ENCODE measurements around the gene MED1. TPM values are rescaled to one million over a fixed set of nuclear protein-coding genes. Genes with fewer than 3 reads are reported as not detected.
"Not testable (repeated sequence)": the region's sequence is repeated elsewhere in the genome, so short reads cannot be mapped to it uniquely, and the experiment has no call there.

The MED1 gene
- total RNA-seq, 1 experiment from 2014 or later: 41.5 TPM

GRCh38 chr17:39443326-39443725 is 7.7 kb downstream of the MED1 start:
- Histone ChIP-seq H3K4me1 (ENCODE audit: insufficient read depth, low read length, poor library complexity, severe bottlenecking) (no peaks in the 10 kb centered on the region), H3K27me3 (replicated peaks; ENCODE audit: insufficient read depth, low read depth, low read length, poor library complexity) (no peaks in the 10 kb centered on the region), H3K27ac (ENCODE audit: low read depth, low read length, poor library complexity, severe bottlenecking) (no peak overlapping the region), H3K36me3 (ENCODE audit: insufficient read depth, low read length, poor library complexity, severe bottlenecking) (peaks cover 41% of the 10 kb centered on the region), H3K9me3 (ENCODE audit: low read depth, low read length, poor library complexity, severe bottlenecking) (no peaks in the 10 kb centered on the region), H3K4me3 (ENCODE audit: low read depth, low read length, poor library complexity, severe bottlenecking) (no peak overlapping the region)
- intact Hi-C loops (cut with micrococcal nuclease; ENCODE audit: unreplicated experiment): no loop called here
- ChIA-PET CTCF (no interaction called here), POLR2A (ENCODE audit: low non-redundant PET) (no interaction called here)
- TF ChIP-seq CTCF (conservative IDR thresholded peaks at IDR 0.05; ENCODE audit: low read depth, low read length) (no peak), EZH2 (IDR thresholded peaks at IDR 0.05; ENCODE audit: borderline replicate concordance, low read depth, low read length, poor library complexity, severe bottlenecking) (no peak)
- no peak for DNase-seq (ENCODE audit: low spot score)
- no TSS peak for BruUV-seq (replicated peaks)

GRCh38 chr17:39439868-39440267 is 11.2 kb downstream of the MED1 start:
- H3K36me3 ChIP-seq (ENCODE audit: insufficient read depth, low read length, poor library complexity, severe bottlenecking): peaks cover 37% of the 10 kb centered on the region
- POLR2A ChIA-PET (ENCODE audit: low non-redundant PET): not testable (repeated sequence)

GRCh38 chr17:39429600-39429999 is 21.5 kb downstream of the MED1 start:
- Histone ChIP-seq H3K27ac (ENCODE audit: low read depth, low read length, poor library complexity, severe bottlenecking) (no peak overlapping the region), H3K4me1 (ENCODE audit: insufficient read depth, low read length, poor library complexity, severe bottlenecking) (no peaks in the 10 kb centered on the region), H3K4me3 (ENCODE audit: low read depth, low read length, poor library complexity, severe bottlenecking) (no peak overlapping the region), H3K9me3 (ENCODE audit: low read depth, low read length, poor library complexity, severe bottlenecking) (no peaks in the 10 kb centered on the region), H3K27me3 (replicated peaks; ENCODE audit: insufficient read depth, low read depth, low read length, poor library complexity) (no peaks in the 10 kb centered on the region), H3K36me3 (ENCODE audit: insufficient read depth, low read length, poor library complexity, severe bottlenecking) (peaks cover 25% of the 10 kb centered on the region)
- intact Hi-C loops (cut with micrococcal nuclease; ENCODE audit: unreplicated experiment): no loop called here
- POLR2A ChIA-PET (ENCODE audit: low non-redundant PET): no interaction called here
- DNase-seq (ENCODE audit: low spot score): no peak
- CTCF ChIA-PET: no interaction called here
- TF ChIP-seq CTCF (conservative IDR thresholded peaks at IDR 0.05; ENCODE audit: low read depth, low read length) (no peak), EZH2 (IDR thresholded peaks at IDR 0.05; ENCODE audit: borderline replicate concordance, low read depth, low read length, poor library complexity, severe bottlenecking) (no peak)
- BruUV-seq (replicated peaks): no TSS peak

More at GRCh38 chr17:39439868-39440267, 11.2 kb downstream of the MED1 start:
- DNase-seq (ENCODE audit: low spot score); CTCF ChIA-PET; intact Hi-C loops (cut with micrococcal nuclease; ENCODE audit: unreplicated experiment); H3K4me1 ChIP-seq (ENCODE audit: insufficient read depth, low read length, poor library complexity, severe bottlenecking); H3K27me3 ChIP-seq (replicated peaks; ENCODE audit: insufficient read depth, low read depth, low read length, poor library complexity); H3K4me3 ChIP-seq (ENCODE audit: low read depth, low read length, poor library complexity, severe bottlenecking); H3K27ac ChIP-seq (ENCODE audit: low read depth, low read length, poor library complexity, severe bottlenecking); H3K9me3 ChIP-seq (ENCODE audit: low read depth, low read length, poor library complexity, severe bottlenecking); BruUV-seq (replicated peaks): not testable (repeated sequence)

- CTCF ChIA-PET: no interaction called here
- H3K9me3 ChIP-seq (ENCODE audit: low read depth, low read length, poor library complexity, severe bottlenecking): no peaks in the 10 kb centered on the region
- no peak overlapping the region for H3K4me3 ChIP-seq (ENCODE audit: low read depth, low read length, poor library complexity, severe bottlenecking)
- DNase-seq (ENCODE audit: low spot score): no peak
- peaks cover 27% of the 10 kb centered on the region for H3K36me3 ChIP-seq (ENCODE audit: insufficient read depth, low read length, poor library complexity, severe bottlenecking)
- H3K27me3 ChIP-seq (replicated peaks; ENCODE audit: insufficient read depth, low read depth, low read length, poor library complexity): no peaks in the 10 kb centered on the region
- intact Hi-C loops (cut with micrococcal nuclease; ENCODE audit: unreplicated experiment): no loop called here
- no peaks in the 10 kb centered on the region for H3K4me1 ChIP-seq (ENCODE audit: insufficient read depth, low read length, poor library complexity, severe bottlenecking)
- TF ChIP-seq CTCF (conservative IDR thresholded peaks at IDR 0.05; ENCODE audit: low read depth, low read length) (no peak), EZH2 (IDR thresholded peaks at IDR 0.05; ENCODE audit: borderline replicate concordance, low read depth, low read length, poor library complexity, severe bottlenecking) (no peak)
- BruUV-seq (replicated peaks): no TSS peak
- no peak overlapping the region for H3K27ac ChIP-seq (ENCODE audit: low read depth, low read length, poor library complexity, severe bottlenecking)
- POLR2A ChIA-PET (ENCODE audit: low non-redundant PET): no interaction called here
Measured at GRCh38 chr17:39416141-39416540, 34.9 kb downstream of the MED1 start.
